Spleen (tissue), 11 donors: Measurements from ENCODE around the gene GNG7. TPM values are rescaled to one million over a fixed set of nuclear protein-coding genes. Genes with fewer than 3 reads are reported as not detected.
A peak's percentile ranks its signal among the peaks of the same experiment; 100 is the strongest.

ENCODE experiments used
- DNase-seq: peaks from one replicate; pipeline ENCODE4 v3.0.0-alpha.2; 2020
- H3K27ac ChIP-seq, 8 donors: fragments of 200-600 bp; sonication (generic) in 7 of 8; 1 replicate in 4 of 8; 2 replicates in 4 of 8; pipeline versions ENCODE4 v1.5.0 to v1.8.0; 2016 to 2021; ENCODE audit warnings: inconsistent platforms in 4 of 8, mild to moderate bottlenecking in 4 of 8, moderate library complexity in 1 of 8
- H3K27me3 ChIP-seq, 7 donors: fragments of 200-600 bp; sonication (generic) in 6 of 7; replicated peaks in 1 of 7; 1 replicate in 4 of 7; 2 replicates in 3 of 7; pipeline versions ENCODE4 v1.5.0 to v1.8.0; 2016 to 2021; ENCODE audit warnings: inconsistent platforms in 3 of 7, mild to moderate bottlenecking in 1 of 7
- H3K36me3 ChIP-seq, 6 donors: fragments of 200-600 bp; sonication (generic) in 5 of 6; 1 replicate in 4 of 6; 2 replicates in 2 of 6; pipeline versions ENCODE4 v1.5.0 to v1.8.0; 2016 to 2021; ENCODE audit warnings: inconsistent platforms in 2 of 6
- H3K4me1 ChIP-seq, 6 donors: fragments of 200-600 bp; sonication (generic) in 5 of 6; 1 replicate in 3 of 6; 2 replicates in 3 of 6; pipeline versions ENCODE4 v1.5.0 to v1.8.0; 2016 to 2021; ENCODE audit warnings: inconsistent platforms in 3 of 6
- H3K4me3 ChIP-seq, 8 donors: fragments of 200-600 bp; sonication (generic) in 7 of 8; 1 replicate in 4 of 8; 2 replicates in 4 of 8; pipeline versions ENCODE4 v1.5.0 to v1.8.0; 2016 to 2021; ENCODE audit warnings: inconsistent platforms in 4 of 8, mild to moderate bottlenecking in 4 of 8, moderate library complexity in 2 of 8
- H3K9me3 ChIP-seq, 8 donors: fragments of 200-600 bp; sonication (generic) in 7 of 8; 1 replicate in 4 of 8; 2 replicates in 4 of 8; pipeline versions ENCODE4 v1.5.0 to v1.8.0; 2016 to 2021; ENCODE audit warnings: inconsistent platforms in 4 of 8
- CTCF ChIP-seq, 11 experiments: fragments of 200-600 bp in 7 of 11; fragments of 450-650 bp in 4 of 11; sonication (generic) in 4 of 11; IDR thresholded peaks in 8 of 11; conservative IDR thresholded peaks in 3 of 11; 1 replicate in 7 of 11; 2 replicates in 4 of 11; pipeline versions ENCODE4 v1.4.0 to v1.8.0; 2016 to 2021; ENCODE audit warnings: antibody characterized with exemption in 11 of 11, inconsistent platforms in 4 of 11, mild to moderate bottlenecking in 1 of 11
- POLR2A ChIP-seq, 3 donors: fragments of 450-650 bp; IDR thresholded peaks; one replicate each; pipeline ENCODE4 v1.5.1; 2017; ENCODE audit warnings: antibody characterized with exemption in 3 of 3, mild to moderate bottlenecking in 1 of 3
- POLR2AphosphoS5 ChIP-seq, 3 donors: sonication (generic); formaldehyde crosslinking; IDR thresholded peaks; one replicate each; pipeline ENCODE4 v1.5.1; 2017; ENCODE audit warnings: antibody characterized with exemption in 3 of 3
- WGBS, 5 donors: extraction: QIAGEN DNeasy Blood & Tissue Kit in 3 of 5; methylation state at CpG; one replicate each; pipeline versions ENCODE4 v1.1.5 to v1.1.7; 2013 to 2018; 5-methylcytosine and 5-hydroxymethylcytosine counted together
- intact Hi-C: fragments of 100-400 bp; cut with DNase I; formaldehyde crosslinking; loops from one replicate; pipeline ENCODE4 v1.15.0; 2023; ENCODE audit warnings: low total_unique reads
- polyA plus RNA-seq, 3 donors: library from polyadenylated mRNA; stranded (reverse); fragments of 200-250 nt; gene quantifications; one replicate each; pipeline ENCODE4 v1.2.1, GENCODE V29; 2013
- total RNA-seq, 7 donors: library from RNA; depleted of rRNA in 3 of 7; stranded (reverse); fragments of >200 nt in 3 of 7; fragmentation: NEBNext Ultra II Directional in 4 of 7; extraction: Animal tissue kit (Norgen Biotek cat#: 25700) in 4 of 7; gene quantifications; one replicate each; pipeline versions ENCODE4 v1.1.0 to v1.2.1, GENCODE V29; 2016 to 2021
- donor health status: healthy with polysubstance abuse.
- donor health status: DM: no; HTN: no; CAD: no; lungs with moderate emphysema.
- donor health status: DM: no; HTN: no; CAD: no.
- donor health status: Bipolar disorder and iron deficiency.
- donor health status: healthy.
- donor health status: DM: no; HTN: no; CAD: no.
- donor health status: DM: yes; HTN: yes; CAD: no.

GNG7 gene
- total and polyA plus RNA-seq, 10 donors: 17.2 to 34.6 (median 18.9) TPM

- intact Hi-C loops: no loop called here
- no peaks in the 10 kb centered on the region for H3K9me3 ChIP-seq
- 72 to 85% (median 78%) methylated on average over 7 of the region's 7 CpGs for WGBS, 5 donors
- H3K36me3 ChIP-seq: no peaks in the 10 kb centered on the region
- no peak overlapping the region for H3K27ac ChIP-seq
- peaks cover 0 to 22% (median 8%) of the 10 kb centered on the region in 6 donors for H3K4me1 ChIP-seq
- no peaks in the 10 kb centered on the region for H3K27me3 ChIP-seq
- no peak overlapping the region for H3K4me3 ChIP-seq
- TF ChIP-seq CTCF (IDR thresholded peaks at IDR 0.05 in 8 of 11, conservative IDR thresholded peaks at IDR 0.05 in 3 of 11) (no peak), POLR2A (IDR thresholded peaks at IDR 0.05) (no peak), POLR2AphosphoS5 (IDR thresholded peaks at IDR 0.05) (no peak)
- DNase-seq: no peak
Observed at GRCh38 chr19:2747349-2747748, 44.9 kb upstream of the GNG7 start.

GRCh38 chr19:2744113-2744512 is 41.6 kb upstream of the GNG7 start:
- Histone ChIP-seq H3K27ac (no peak overlapping the region), H3K9me3 (no peaks in the 10 kb centered on the region), H3K4me1 (peaks cover 0 to 18% (median 11%) of the 10 kb centered on the region in 6 donors), H3K27me3 (peaks cover 0 to 13% (median 0%) of the 10 kb centered on the region in 7 donors), H3K36me3 (no peaks in the 10 kb centered on the region), H3K4me3 (no peak overlapping the region)
- TF ChIP-seq CTCF (IDR thresholded peaks at IDR 0.05 in 8 of 11, conservative IDR thresholded peaks at IDR 0.05 in 3 of 11) (no peak), POLR2A (IDR thresholded peaks at IDR 0.05) (no peak), POLR2AphosphoS5 (IDR thresholded peaks at IDR 0.05) (no peak)
- intact Hi-C loops: no loop called here
- DNase-seq: no peak
- WGBS, 5 donors: 46 to 64% (median 53%) methylated on average over 4 of the region's 4 CpGs

GRCh38 chr19:2743099-2743498 is 40.6 kb upstream of the GNG7 start:
- no peaks in the 10 kb centered on the region for H3K36me3 ChIP-seq
- no peak for DNase-seq
- H3K9me3 ChIP-seq: no peaks in the 10 kb centered on the region
- H3K4me1 ChIP-seq: peaks cover 0 to 20% (median 17%) of the 10 kb centered on the region in 6 donors
- WGBS, 5 donors: 71 to 83% (median 80%) methylated on average over 8 of the region's 8 CpGs
- H3K4me3 ChIP-seq: no peak overlapping the region
- H3K27me3 ChIP-seq: peaks cover 0 to 13% (median 0%) of the 10 kb centered on the region in 7 donors
- no peak for TF ChIP-seq POLR2A (IDR thresholded peaks at IDR 0.05)
- TF ChIP-seq CTCF (IDR thresholded peaks at IDR 0.05 in 8 of 11, conservative IDR thresholded peaks at IDR 0.05 in 3 of 11): no peak
- no peak for TF ChIP-seq POLR2AphosphoS5 (IDR thresholded peaks at IDR 0.05)
- intact Hi-C loops: no loop called here
- H3K27ac ChIP-seq: no peak overlapping the region

GRCh38 chr19:2740314-2740656 is 37.8 kb upstream of the GNG7 start:
- H3K4me3 ChIP-seq: peak overlapping the region in 6 of 8 donors; percentile 82 to 95 (median 90)
- H3K4me1 ChIP-seq: peaks cover 0 to 44% (median 28%) of the 10 kb centered on the region in 6 donors
- TF ChIP-seq POLR2AphosphoS5 (IDR thresholded peaks at IDR 0.05): no peak
- peak in 2 of 11 experiments; percentile 0 to 1 for TF ChIP-seq CTCF (IDR thresholded peaks at IDR 0.05 in 8 of 11, conservative IDR thresholded peaks at IDR 0.05 in 3 of 11)
- no peak for TF ChIP-seq POLR2A (IDR thresholded peaks at IDR 0.05)
- H3K9me3 ChIP-seq: peaks cover 0 to 8% (median 0%) of the 10 kb centered on the region in 8 donors
- intact Hi-C loops: no loop called here
- H3K27me3 ChIP-seq: peaks cover 0 to 13% (median 0%) of the 10 kb centered on the region in 7 donors
- 42 to 49% (median 43%) methylated on average over 12 to 13 of the region's 13 CpGs for WGBS, 5 donors
- H3K27ac ChIP-seq: peak overlapping the region in 2 of 8 donors; percentile 81 to 85
- DNase-seq: no peak
- peaks cover 0 to 23% (median 18%) of the 10 kb centered on the region in 6 donors for H3K36me3 ChIP-seq
